ACC112 (cell line): ENCODE results near the gene IPCEF1.

Source experiments
- H2AFZ ChIP-seq: fragments of 200-600 bp; sonication (generic); one replicate; pipeline ENCODE4 v1.6.0; 2017; ENCODE audit warnings: antibody characterized with exemption, low read length; ENCODE audit not compliant: unreplicated experiment
- H3K27ac ChIP-seq: fragments of 200-600 bp; sonication (generic); 2 replicates; pipeline ENCODE4 v1.5.1; 2014; ENCODE audit warnings: low read depth, mild to moderate bottlenecking, antibody characterized with exemption, low read length, moderate library complexity
- H3K27me3 ChIP-seq: fragments of 200-600 bp; sonication (generic); 2 replicates; pipeline ENCODE4 v1.6.1; 2014; ENCODE audit warnings: mild to moderate bottlenecking, antibody characterized with exemption, low read length, moderate library complexity, mixed read lengths; ENCODE audit not compliant: insufficient read depth
- H3K36me3 ChIP-seq: fragments of 200-600 bp; sonication (generic); 2 replicates; pipeline ENCODE4 v1.6.1; 2016; ENCODE audit warnings: mild to moderate bottlenecking, antibody characterized with exemption, low read length, moderate library complexity, mixed read lengths; ENCODE audit not compliant: insufficient read depth
- H3K4me1 ChIP-seq: fragments of 200-600 bp; sonication (generic); one replicate; pipeline ENCODE4 v1.6.1; 2016; ENCODE audit warnings: low read length, mixed read lengths; ENCODE audit not compliant: insufficient read depth, unreplicated experiment, control insufficient read depth
- H3K4me3 ChIP-seq: fragments of 200-600 bp; sonication (generic); 2 replicates; pipeline ENCODE4 v1.5.1; 2014; ENCODE audit warnings: mild to moderate bottlenecking, low read depth, low read length
- H3K79me2 ChIP-seq: fragments of 200-600 bp; sonication (generic); one replicate; pipeline ENCODE4 v1.6.0; 2016; ENCODE audit warnings: low read length; ENCODE audit not compliant: control insufficient read depth, unreplicated experiment, insufficient read depth

Gene IPCEF1

GRCh38 chr6:154373971-154374370 is 17.4 kb upstream of the IPCEF1 start:
- Histone ChIP-seq H2AFZ (no peak overlapping the region), H3K4me3 (no peak overlapping the region), H3K36me3 (no peaks in the 10 kb centered on the region), H3K27ac (no peak overlapping the region), H3K27me3 (no peaks in the 10 kb centered on the region), H3K79me2 (no peaks in the 10 kb centered on the region), H3K4me1 (peaks cover 8% of the 10 kb centered on the region)

- no peaks in the 10 kb centered on the region for H3K79me2 ChIP-seq
- no peak overlapping the region for H3K4me3 ChIP-seq
- H2AFZ ChIP-seq = no peak overlapping the region
- peaks cover 8% of the 10 kb centered on the region for H3K4me1 ChIP-seq
- H3K36me3 ChIP-seq = no peaks in the 10 kb centered on the region
- no peaks in the 10 kb centered on the region for H3K27me3 ChIP-seq
- no peak overlapping the region for H3K27ac ChIP-seq
Measured at GRCh38 chr6:154371281-154371680, 14.7 kb upstream of the IPCEF1 start.

DNA sequence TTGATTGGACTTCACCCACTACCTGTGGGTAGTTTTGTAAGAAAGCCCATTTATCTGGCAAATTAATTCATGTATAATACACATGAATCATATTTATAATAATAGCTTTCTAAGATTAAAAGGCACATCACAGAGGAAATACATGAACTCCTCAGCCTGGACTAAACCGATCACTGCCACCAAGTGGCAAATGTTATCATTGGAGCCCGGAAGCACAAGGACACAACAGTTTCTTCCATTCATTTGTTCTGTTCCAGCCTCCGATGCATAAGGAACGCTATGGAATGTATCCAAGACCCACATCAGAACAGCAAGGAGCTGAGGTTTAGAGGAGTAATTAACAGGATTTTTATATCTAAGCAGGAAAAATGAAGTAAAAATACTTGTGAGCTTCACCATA is 13.9 kb upstream of the IPCEF1 start:
- Histone ChIP-seq H3K4me1 (peaks cover 8% of the 10 kb centered on the region), H3K27me3 (no peaks in the 10 kb centered on the region), H3K79me2 (no peaks in the 10 kb centered on the region), H3K36me3 (no peaks in the 10 kb centered on the region), H2AFZ (peak overlapping the region; percentile 77), H3K27ac (no peak overlapping the region), H3K4me3 (0 out of 2 replicates have a peak overlapping the region, but pooled peaks have one; percentile 38)

GRCh38 chr6:154367839-154368695 is 11.5 kb upstream of the IPCEF1 start:
- no peaks in the 10 kb centered on the region for H3K79me2 ChIP-seq
- no peak overlapping the region for H3K4me3 ChIP-seq
- no peak overlapping the region for H2AFZ ChIP-seq
- no peaks in the 10 kb centered on the region for H3K27me3 ChIP-seq
- no peak overlapping the region for H3K27ac ChIP-seq
- H3K36me3 ChIP-seq = no peaks in the 10 kb centered on the region
- peaks cover 8% of the 10 kb centered on the region for H3K4me1 ChIP-seq

GRCh38 chr6:154367336-154367735 is 10.7 kb upstream of the IPCEF1 start:
- Histone ChIP-seq H3K27ac (no peak overlapping the region), H3K4me3 (no peak overlapping the region), H3K4me1 (peaks cover 8% of the 10 kb centered on the region), H2AFZ (no peak overlapping the region), H3K27me3 (no peaks in the 10 kb centered on the region), H3K79me2 (no peaks in the 10 kb centered on the region), H3K36me3 (no peaks in the 10 kb centered on the region)

DNA sequence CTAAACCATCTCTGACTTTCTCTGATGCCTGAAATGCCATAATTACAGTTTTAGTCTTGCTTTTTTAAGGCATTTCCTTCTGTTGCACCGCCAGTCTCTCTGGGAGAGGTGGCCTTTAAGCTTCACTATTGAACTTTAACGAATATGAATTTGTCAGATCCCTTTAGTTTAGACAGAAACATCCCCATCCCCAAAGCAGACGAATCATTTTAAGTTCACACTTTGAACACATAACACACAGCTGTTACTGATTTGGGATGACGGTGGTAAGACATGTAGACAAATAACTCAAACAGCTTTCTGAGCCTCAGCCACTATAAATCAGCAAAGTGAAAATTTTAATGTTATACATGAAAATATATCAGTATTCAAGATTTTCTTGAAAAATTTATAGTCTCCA is 7.2 kb upstream of the IPCEF1 start:
- H3K36me3 ChIP-seq = no peaks in the 10 kb centered on the region
- no peaks in the 10 kb centered on the region for H3K4me1 ChIP-seq
- H3K4me3 ChIP-seq = no peak overlapping the region
- no peak overlapping the region for H2AFZ ChIP-seq
- no peaks in the 10 kb centered on the region for H3K79me2 ChIP-seq
- no peak overlapping the region for H3K27ac ChIP-seq
- no peaks in the 10 kb centered on the region for H3K27me3 ChIP-seq

GRCh38 chr6:154361476-154361875 is 4.9 kb upstream of the IPCEF1 start:
- no peak overlapping the region for H2AFZ ChIP-seq
- H3K79me2 ChIP-seq = no peaks in the 10 kb centered on the region
- H3K4me1 ChIP-seq = no peaks in the 10 kb centered on the region
- no peak overlapping the region for H3K27ac ChIP-seq
- H3K4me3 ChIP-seq = no peak overlapping the region
- H3K36me3 ChIP-seq = no peaks in the 10 kb centered on the region
- H3K27me3 ChIP-seq = no peaks in the 10 kb centered on the region

GRCh38 chr6:154360476-154360875 is 3.9 kb upstream of the IPCEF1 start:
- Histone ChIP-seq H3K27me3 (no peaks in the 10 kb centered on the region), H3K36me3 (no peaks in the 10 kb centered on the region), H3K27ac (no peak overlapping the region), H3K4me3 (no peak overlapping the region), H3K79me2 (no peaks in the 10 kb centered on the region), H3K4me1 (no peaks in the 10 kb centered on the region), H2AFZ (no peak overlapping the region)

DNA sequence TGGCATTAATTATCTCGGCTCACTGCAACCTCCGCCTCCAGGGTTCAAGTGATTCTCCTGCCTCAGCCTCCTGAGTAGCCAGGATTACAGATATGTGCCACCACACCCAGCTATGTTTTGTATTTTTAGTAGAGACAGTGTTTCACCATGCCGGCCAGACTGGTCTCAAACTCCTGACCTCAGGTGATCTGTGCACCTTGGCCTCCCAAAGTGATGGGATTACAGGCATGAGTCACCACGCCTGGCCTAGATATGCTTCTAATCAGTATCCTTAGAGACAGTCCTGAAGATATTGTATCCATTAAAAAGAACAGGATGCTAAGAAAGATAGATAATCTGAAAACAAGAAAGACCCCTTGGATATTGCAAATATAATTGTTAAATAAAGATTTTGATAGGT is 3.1 kb upstream of the IPCEF1 start:
- H3K79me2 ChIP-seq = no peaks in the 10 kb centered on the region
- no peak overlapping the region for H3K4me3 ChIP-seq
- no peaks in the 10 kb centered on the region for H3K36me3 ChIP-seq
- H3K4me1 ChIP-seq = no peaks in the 10 kb centered on the region
- H3K27ac ChIP-seq = no peak overlapping the region
- H2AFZ ChIP-seq = no peak overlapping the region
- no peaks in the 10 kb centered on the region for H3K27me3 ChIP-seq

DNA sequence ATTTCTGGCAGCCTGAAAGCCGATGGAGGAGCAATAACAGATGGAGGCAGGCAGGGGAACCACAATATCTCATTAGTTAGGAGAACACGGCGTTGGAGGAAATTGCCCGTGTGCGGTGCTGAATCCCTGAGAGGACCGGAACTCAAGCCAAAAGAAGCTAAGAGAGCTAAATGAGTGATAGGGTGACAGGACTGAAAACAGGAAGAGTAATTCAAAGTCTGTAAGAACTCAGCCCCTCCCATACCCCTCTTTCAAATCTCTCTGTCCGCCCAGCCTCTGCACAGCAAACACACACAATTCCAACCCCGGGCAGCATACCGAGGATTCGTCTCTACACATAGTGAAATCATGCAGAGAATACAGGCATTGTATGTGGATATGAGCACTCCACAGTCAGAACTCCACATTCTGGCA is 2.6 kb upstream of the IPCEF1 start:
- no peak overlapping the region for H3K27ac ChIP-seq
- H3K79me2 ChIP-seq = no peaks in the 10 kb centered on the region
- H3K36me3 ChIP-seq = no peaks in the 10 kb centered on the region
- no peaks in the 10 kb centered on the region for H3K27me3 ChIP-seq
- no peaks in the 10 kb centered on the region for H3K4me1 ChIP-seq
- H2AFZ ChIP-seq = no peak overlapping the region
- H3K4me3 ChIP-seq = no peak overlapping the region

DNA sequence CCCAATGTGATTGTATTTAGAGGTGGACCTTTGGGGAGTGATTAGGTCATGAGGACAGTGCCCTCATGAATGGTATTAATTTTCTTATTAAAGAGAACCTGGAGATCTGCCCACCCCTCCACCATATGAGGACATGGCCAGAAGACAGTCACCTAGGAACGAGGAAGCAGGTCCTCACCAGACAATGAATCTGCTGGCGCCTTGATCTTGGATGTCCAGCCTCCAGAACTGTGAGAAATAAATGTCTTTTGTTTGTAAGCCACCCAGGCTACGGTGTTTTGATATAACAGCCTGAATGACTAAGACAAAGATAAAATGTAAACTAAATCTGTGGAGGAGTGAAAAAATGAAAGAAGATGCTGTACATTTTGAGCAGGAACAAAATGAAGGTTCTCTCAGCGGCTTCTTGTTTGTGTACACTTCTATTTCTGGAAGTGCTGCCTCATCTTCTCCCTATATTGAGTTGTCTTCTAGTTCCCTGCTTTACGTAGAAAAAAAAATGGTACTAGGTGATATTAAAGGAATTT is 1.5 kb upstream of the IPCEF1 start:
- Histone ChIP-seq H3K27me3 (no peaks in the 10 kb centered on the region), H3K4me3 (no peak overlapping the region), H3K27ac (no peak overlapping the region)

More for the DNA sequence above, 1.5 kb upstream of the IPCEF1 start:
- no peaks in the 10 kb centered on the region for H3K79me2 ChIP-seq
- H3K36me3 ChIP-seq = no peaks in the 10 kb centered on the region
- H2AFZ ChIP-seq = no peak overlapping the region
- H3K4me1 ChIP-seq = no peaks in the 10 kb centered on the region
